HG03558 (cell line): ENCODE data around the gene LMTK2.

Source experiments
- ATAC-seq: cut with Tn5 transposase; IDR thresholded peaks from one replicate; pipeline ENCODE4 v1.9.1; 2021; ENCODE audit warnings: moderate number of reproducible peaks; ENCODE audit not compliant: unreplicated experiment; ENCODE audit errors: extremely low read depth

LMTK2 gene

GRCh38 chr7:98251601-98252424, 145.2 kb downstream of the LMTK2 start, which contains the start of gene TECPR1:
TSS of gene TECPR1 (minus strand) at chr7:98252232. CDS start at chr7:98246146, 6,086 bp downstream.
- peak; percentile 91 for ATAC-seq

DNA sequence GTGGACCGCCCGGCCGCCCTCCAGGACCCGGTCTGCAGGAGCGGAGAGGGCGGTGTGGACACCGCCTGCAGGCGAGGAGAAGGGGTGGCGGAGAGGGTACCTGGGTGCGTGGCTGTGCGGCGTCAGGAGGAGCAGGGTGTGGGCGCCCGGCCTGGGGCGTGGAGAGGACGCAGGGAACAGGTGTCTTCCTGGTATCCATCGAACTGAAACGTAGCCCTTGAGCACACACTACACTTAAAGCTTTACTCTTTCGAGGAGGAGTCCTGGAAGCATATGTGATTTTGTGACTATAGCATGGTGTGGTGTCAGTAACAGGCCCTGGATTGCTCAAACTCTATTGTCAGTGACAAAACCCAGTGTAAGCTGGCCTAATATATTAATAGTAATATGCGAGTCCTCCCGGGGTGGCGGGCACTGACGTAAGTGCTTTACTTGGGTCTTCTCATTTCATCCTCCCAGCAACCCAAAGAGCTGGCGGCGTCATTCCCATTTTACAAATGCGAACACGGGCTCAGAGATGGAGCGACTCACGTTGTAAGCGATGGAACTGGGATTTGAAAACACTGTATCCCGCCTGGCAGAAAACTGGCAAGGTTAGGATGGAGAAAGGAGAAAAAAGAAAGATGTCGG, 145.9 kb downstream of the LMTK2 start:
- no peak for ATAC-seq

GRCh38 chr7:98254516-98254915, 147.9 kb downstream of the LMTK2 start:
- no peak for ATAC-seq

DNA sequence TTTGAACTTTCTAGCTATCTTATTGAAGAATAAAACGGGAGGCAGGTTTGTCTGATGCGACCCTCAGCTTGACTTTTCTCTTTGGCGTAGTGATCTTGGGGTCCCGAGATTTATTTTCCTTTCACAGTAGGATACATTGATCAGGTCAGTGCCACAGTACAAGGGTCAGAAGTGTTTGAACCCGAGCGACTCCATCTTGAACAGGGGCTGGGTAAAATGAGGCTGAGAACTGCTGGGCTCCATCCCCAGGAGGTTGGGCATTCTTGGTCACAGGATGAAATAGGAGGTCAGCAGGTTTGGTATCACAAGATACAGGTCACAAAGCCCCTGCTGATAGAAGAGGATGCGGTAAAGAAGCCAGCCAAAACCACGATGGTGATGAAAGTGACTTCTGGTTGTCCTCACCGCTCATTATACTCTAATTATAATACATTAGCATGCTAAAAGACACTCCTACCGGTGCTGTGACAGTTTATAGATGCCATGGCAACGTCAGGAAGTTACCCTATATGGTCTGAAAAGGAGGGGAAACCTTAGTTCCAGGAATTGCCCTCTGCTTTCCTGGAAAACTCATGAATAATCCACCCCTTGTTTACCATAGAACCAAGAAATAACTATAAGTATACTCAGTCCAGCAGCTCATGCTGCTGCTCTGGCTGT, 148.4 kb downstream of the LMTK2 start:
- ATAC-seq = no peak

- ATAC-seq = no peak
Measured at GRCh38 chr7:98256431-98256830, 149.8 kb downstream of the LMTK2 start.

- no peak for ATAC-seq
Measured at GRCh38 chr7:98257701-98258100, 151.0 kb downstream of the LMTK2 start.
